ENCODE data around the gene PHF21B. TPM values are rescaled to one million over a fixed set of nuclear protein-coding genes. Genes with fewer than 3 reads are reported as not detected.

The PHF21B gene
- total RNA-seq, 1 donor from 2014 or later, result 19.0 TPM

- DNase-seq (ENCODE audit: extremely low spot score, unreplicated experiment), result no peak
- peaks cover 13% of the 10 kb centered on the region for H3K27me3 Mint-ChIP-seq
- H3K9me3 Mint-ChIP-seq, result no peaks in the 10 kb centered on the region
- no peak for TF ChIP-seq CTCF (conservative IDR thresholded peaks at IDR 0.05)
- no peak overlapping the region for H3K4me3 Mint-ChIP-seq
- peaks cover 29% of the 10 kb centered on the region for H3K4me1 Mint-ChIP-seq (ENCODE audit: unreplicated experiment)
- no peak overlapping the region for H3K27ac Mint-ChIP-seq
- peaks cover 4% of the 10 kb centered on the region for H3K36me3 Mint-ChIP-seq
Observed at GRCh38 chr22:44999687-45000086, 10.1 kb downstream of the PHF21B start.

GRCh38 chr22:44999231-44999630, 10.6 kb downstream of the PHF21B start:
- Mint-ChIP-seq H3K27me3 (peaks cover 12% of the 10 kb centered on the region), H3K4me3 (no peak overlapping the region), H3K27ac (no peak overlapping the region), H3K36me3 (peaks cover 4% of the 10 kb centered on the region), H3K4me1 (ENCODE audit: unreplicated experiment) (peaks cover 27% of the 10 kb centered on the region), H3K9me3 (no peaks in the 10 kb centered on the region)
- DNase-seq (ENCODE audit: extremely low spot score, unreplicated experiment), result no peak
- TF ChIP-seq CTCF (conservative IDR thresholded peaks at IDR 0.05), result no peak

GRCh38 chr22:44998296-44998695, 11.5 kb downstream of the PHF21B start:
- Mint-ChIP-seq H3K9me3 (no peaks in the 10 kb centered on the region), H3K4me1 (ENCODE audit: unreplicated experiment) (peaks cover 22% of the 10 kb centered on the region), H3K4me3 (no peak overlapping the region), H3K36me3 (peaks cover 4% of the 10 kb centered on the region), H3K27ac (no peak overlapping the region), H3K27me3 (peaks cover 7% of the 10 kb centered on the region)
- no peak for TF ChIP-seq CTCF (conservative IDR thresholded peaks at IDR 0.05)
- no peak for DNase-seq (ENCODE audit: extremely low spot score, unreplicated experiment)

- H3K27me3 Mint-ChIP-seq, result peaks cover 7% of the 10 kb centered on the region
- H3K4me3 Mint-ChIP-seq, result no peak overlapping the region
- H3K4me1 Mint-ChIP-seq (ENCODE audit: unreplicated experiment), result peaks cover 22% of the 10 kb centered on the region
- H3K9me3 Mint-ChIP-seq, result no peaks in the 10 kb centered on the region
- no peak for DNase-seq (ENCODE audit: extremely low spot score, unreplicated experiment)
- no peak overlapping the region for H3K27ac Mint-ChIP-seq
- no peak for TF ChIP-seq CTCF (conservative IDR thresholded peaks at IDR 0.05)
- peaks cover 4% of the 10 kb centered on the region for H3K36me3 Mint-ChIP-seq
Observed at GRCh38 chr22:44997060-44997459, 12.7 kb downstream of the PHF21B start.

- Mint-ChIP-seq H3K4me1 (ENCODE audit: unreplicated experiment) (peaks cover 22% of the 10 kb centered on the region), H3K27me3 (peaks cover 7% of the 10 kb centered on the region), H3K4me3 (no peak overlapping the region), H3K27ac (no peak overlapping the region), H3K9me3 (no peaks in the 10 kb centered on the region), H3K36me3 (peaks cover 4% of the 10 kb centered on the region)
- DNase-seq (ENCODE audit: extremely low spot score, unreplicated experiment), result no peak
- no peak for TF ChIP-seq CTCF (conservative IDR thresholded peaks at IDR 0.05)
Observed at GRCh38 chr22:44996648-44997047, 13.2 kb downstream of the PHF21B start.

GRCh38 chr22:44996120-44996519, 13.7 kb downstream of the PHF21B start:
- H3K27me3 Mint-ChIP-seq, result peaks cover 7% of the 10 kb centered on the region
- no peak for DNase-seq (ENCODE audit: extremely low spot score, unreplicated experiment)
- H3K4me1 Mint-ChIP-seq (ENCODE audit: unreplicated experiment), result peaks cover 22% of the 10 kb centered on the region
- H3K27ac Mint-ChIP-seq, result no peak overlapping the region
- H3K4me3 Mint-ChIP-seq, result no peak overlapping the region
- no peak for TF ChIP-seq CTCF (conservative IDR thresholded peaks at IDR 0.05)
- H3K36me3 Mint-ChIP-seq, result peaks cover 4% of the 10 kb centered on the region
- no peaks in the 10 kb centered on the region for H3K9me3 Mint-ChIP-seq
